NCI-H1436 treated with DMSO at 0.1 percent for 48 hours (cell line): ENCODE measurements around the gene UCN2.
"Not testable (repeated sequence)": the region's sequence is repeated elsewhere in the genome, so short reads cannot be mapped to it uniquely, and the experiment has no call there.

ENCODE experiments used
- DNase-seq: peaks from one replicate; lab custom pipeline; 2025; lab: John Stamatoyannopoulos, UW

Gene UCN2

DNA sequence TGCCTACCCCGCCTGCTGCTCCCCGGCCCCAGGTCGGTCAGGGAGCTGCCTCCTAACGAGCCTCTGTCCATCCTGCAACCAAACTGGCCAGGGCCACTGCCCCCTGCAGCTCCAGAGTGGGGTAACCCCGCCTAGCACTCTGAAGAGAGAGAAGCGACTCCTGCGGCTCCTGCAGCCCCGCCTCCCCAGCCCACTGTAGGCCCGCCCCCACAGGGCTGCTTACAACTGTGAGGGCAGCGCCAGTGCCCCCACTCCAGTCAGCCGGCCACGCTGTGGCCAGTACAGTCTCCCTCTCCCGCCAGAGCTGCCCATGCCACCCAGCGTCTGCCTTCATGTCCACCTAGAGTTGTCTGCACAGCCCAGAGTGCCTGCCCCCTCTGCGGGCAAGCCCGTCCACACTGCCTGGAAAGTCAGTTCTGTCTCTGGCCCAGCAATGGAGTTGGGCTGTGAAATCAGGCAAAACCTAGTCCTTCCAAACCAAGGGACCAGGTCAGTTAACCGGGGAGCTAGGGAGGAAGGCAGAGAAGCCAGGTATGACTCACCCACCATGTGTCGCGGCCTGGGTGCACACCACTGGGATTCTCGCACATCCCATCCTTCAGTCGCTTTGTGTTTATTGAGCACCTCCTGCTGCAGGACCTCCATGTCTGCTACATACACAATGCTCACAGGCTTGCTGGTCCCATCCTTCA lies 2.4 kb downstream of the UCN2 start:
- DNase-seq, result no peak

DNA sequence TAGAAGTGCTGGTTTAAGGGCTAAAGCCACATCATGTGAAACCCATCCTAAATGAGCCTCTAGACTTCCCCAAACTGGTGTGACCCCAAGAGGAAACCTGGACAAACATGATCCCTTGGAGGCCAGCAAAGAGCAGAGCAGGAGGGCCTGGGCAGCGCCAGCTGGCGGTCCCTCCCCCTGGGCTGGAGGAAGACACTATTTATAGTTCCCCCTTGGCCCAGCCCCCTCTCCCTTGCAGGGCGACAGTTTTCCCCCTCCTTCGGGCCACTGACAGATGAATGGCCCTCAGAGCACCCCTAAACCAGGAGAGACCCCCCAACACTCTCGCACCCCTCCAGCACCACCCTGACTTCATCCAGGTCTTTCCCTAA lies 2.9 kb downstream of the UCN2 start:
- DNase-seq, result no peak

DNA sequence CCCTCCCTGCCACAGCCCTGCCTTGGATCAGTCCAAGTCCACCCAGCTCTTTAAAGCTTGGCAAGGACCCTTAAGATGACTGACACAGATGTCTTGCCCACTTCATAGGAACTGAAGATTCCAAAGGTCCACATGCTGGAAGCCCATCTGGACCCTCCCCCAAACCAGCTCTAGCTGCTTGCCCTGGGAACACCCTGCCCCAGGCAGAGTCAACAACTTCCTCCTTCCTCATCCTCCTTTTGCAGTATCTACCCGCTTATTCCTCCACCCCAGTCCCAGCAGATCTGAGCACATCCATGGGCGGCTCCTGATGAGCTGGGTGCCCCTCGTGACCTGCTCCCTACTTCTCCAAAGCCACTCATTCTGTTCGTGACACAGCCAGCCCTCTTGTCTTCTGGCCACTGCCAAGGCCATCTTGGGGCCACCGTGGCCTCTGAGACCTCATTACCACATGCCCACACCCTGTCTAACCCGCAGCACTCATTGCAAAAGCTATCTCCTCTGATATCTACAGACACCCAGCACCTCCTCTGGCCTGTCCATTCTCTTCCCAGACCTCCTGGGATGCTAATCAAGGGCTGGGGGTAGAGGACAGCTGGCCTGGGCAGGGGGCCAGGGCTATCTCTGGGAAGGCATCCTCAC lies 5.0 kb downstream of the UCN2 start:
- DNase-seq, result no peak

DNA sequence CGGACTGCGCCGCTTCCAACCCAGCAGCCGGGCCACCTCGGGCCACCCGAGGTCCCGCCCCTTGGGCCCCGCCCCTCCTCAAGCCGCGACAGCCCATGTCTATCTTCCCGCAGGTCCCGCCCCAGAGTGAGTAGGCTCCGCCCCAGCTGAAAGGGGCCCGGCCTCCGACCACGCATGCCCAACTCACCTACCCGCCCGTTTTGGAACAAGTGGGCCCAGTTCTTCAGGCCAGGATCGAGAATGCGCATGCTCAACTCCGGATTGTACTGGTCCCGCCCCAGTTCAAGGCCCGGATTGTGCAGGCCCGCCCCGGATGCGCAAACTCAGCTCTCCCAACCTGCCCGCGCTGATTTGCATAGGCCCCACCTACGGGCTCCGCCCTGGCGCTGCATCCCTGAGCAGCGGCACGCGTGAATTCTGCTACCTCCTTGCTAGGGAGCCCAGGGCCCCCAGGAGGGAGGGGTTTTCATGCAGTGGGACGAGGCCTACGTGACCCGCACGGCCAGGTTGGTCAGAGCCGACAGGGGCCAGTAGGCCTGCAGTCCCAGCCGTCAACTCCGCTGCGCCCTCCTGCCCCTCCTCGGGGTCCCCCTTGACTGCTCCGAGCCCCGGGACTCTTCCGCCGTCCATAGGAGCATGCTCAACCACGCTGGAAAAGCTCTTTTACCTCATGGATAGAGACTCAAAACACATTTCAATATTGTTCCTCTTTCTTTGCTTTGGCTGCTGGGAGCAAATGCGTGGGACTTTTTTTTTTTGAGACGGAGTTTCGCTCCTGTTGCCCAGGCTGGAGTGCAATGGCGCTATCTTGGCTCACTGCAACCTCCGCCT lies 6.6 kb downstream of the UCN2 start, which contains the start of gene PFKFB4:
Gene PFKFB4 (minus strand): TSS at position 8 of the 831 bp plus-strand sequence. CDS start 26 bp downstream, outside the sequence.
- peak; percentile 85 for DNase-seq

DNA sequence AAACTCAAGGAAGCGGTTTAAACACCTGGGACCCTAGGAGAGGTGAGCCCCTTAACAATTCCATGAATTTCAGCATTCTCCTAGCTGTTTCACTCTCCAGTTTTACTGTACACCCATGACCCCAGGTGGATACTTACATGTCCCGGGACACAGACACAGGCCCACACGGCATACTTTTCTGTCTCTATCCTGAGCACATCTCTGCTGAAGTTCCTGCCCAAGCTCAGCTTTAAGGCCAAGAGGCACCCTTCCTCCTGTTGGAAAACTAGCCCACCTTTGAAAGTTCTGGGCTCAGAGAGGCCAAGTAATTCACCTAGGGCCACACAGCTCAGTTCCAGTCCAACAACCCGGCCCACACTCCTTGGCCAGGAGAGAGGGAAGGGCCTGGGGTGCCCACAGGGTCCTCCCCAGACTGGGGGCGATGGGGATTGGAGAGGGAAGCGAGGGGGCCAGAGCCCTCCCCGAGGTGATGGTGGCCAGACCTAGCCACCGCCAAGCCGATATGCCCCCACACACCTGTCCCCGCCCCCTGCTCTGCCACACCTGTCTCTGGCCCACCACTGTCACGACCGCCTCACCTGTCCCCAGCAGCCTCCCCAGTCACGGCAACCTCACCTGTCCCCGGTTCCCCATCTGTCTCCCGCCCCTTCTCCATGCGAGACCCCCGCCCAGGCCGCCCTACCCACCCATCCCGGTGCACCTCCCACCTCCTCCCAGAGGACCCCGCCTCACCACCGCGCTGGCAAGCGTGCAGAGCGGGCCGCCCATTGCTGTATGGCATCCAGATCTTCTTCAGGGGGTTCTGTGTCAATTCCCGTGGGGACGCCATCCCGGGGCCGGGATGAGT lies 7.4 kb downstream of the UCN2 start:
- DNase-seq, result no peak

DNA sequence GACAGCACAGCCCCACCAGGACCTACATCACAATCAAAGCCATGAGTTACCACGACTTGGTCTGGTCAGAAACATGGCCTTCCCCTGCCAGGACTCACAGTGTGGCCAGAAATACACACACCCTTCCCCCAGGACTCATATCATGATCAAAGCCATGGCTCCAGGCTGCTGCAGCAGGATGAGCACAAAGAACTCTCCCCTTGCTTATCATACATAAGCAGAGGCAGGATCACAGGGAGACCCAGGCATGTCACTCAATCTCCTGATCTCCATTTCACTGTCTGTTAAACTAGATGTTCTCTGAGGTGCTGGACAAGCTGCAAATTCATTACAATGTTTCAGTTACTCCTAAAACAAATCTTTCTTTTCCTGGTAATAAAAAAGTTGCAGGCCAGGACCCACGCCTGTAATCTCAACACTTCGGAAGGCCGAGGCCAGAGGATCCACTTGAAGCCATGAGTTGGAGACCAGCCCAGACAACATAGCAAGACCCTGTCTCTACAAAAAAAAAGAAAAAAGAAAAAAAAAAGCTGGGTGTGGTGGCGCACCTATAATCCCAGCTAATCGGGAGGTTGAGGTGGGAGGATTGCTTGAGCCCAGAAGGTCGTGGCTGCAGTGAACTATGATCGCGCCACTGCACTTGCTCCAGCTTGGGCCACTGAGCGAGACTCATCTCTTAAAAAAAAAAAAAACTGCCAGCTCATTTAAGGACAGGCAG lies 8.2 kb downstream of the UCN2 start:
- DNase-seq, result no peak

DNA sequence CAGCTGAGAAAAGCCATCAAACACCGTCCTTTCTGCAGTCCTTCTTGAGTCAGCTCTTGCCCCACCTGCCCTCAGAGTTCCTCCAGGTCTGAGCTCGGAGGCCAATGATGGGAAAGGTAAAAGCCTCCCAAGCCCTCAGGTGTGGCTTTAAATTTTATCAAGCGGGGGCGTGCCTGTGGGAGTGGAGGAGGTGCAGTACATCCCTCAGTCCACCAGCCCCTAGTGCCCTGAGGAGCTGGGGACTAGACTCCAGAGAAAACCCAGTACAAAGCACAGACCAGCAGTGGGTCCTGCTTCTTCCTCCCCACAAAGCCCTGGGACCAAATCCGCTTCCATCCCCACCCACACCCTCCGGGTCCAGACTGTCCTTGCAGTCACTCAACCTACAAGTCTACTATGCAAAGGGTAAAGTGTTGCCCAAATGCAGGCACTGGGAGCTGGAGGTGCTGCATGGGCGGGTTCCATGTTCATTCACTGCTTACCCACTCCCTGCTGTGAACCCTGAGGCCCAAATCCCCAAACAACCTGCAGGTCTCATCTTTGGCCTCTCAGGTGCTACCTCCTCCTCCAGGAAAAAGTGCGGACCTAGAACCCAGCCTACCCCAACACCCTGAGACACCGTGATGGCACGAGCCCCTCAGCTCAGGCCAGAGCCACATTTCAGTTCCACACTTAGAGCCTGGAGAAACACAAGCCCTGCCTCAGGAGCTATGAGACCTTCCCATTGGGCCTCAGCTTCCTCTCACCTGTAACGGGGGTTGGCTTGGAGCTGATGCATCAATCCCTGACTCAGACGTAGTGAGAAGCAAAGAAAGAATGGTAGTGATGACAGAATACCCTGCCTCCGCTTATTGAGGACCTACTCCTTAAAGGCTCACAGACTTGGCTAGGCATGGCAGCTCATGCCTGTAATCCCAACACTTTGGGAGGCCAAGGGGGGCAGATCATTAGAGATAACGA lies 9.4 kb downstream of the UCN2 start:
- no peak for DNase-seq

DNA sequence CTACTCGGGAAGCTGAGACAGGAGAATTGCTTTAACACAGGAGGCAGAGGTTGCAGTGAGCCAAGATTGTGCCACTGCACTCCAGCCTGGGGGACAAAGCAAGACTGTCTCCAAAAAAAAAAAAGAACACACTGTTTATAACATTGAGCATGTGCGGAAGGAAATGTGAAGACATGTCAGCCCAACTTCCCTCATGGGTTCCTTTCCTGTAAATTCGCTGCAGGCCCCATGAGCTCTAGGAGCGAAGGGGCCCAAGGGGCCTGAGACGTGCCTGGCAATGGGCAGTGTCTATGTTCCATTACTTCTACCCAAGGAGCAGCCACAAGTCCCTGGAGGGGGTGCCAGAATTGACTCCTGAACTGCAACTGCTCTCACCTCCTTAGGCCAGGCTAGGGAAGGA lies 10.2 kb downstream of the UCN2 start:
- no peak for DNase-seq

DNA sequence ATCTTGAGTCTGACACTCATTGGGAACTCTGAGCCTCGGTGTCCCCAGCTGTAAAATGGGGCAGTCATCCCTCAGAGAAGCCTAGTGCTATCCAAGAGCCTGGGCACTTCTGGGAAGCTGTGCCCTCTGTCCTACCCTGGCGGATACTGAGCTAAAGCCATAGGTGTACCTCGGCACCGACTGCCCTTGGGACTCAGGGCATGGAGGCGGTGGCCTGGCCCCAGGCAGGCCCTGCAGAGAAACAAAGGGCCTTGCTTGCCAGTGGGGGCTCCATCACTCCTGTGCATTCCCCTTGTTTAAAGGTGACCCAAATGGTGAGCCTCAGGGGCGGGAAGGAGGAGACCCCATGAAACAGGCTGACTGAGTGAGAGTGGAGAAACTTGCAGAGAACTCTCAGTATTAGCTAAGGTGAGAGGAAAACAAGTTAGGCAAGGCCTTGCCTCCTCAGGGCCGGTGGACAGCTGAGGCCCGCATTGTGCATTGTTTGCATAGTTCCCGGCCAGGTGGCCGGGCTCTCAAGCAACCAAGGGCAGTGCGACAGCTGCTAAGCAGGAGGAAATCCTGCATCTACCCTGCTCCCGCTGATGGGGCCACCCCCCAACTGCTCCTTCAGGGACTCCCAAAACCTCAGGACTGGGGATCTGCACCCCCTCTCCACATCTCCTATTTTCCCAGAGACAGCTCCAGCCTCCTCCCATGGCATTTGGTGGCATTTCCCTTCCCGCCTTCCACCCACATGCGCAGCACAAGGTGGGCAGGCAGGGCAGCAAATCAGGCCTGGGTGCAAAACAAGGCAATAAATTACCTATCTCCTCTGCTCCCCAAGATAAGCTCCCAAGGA lies 11.2 kb downstream of the UCN2 start:
- no peak for DNase-seq

DNA sequence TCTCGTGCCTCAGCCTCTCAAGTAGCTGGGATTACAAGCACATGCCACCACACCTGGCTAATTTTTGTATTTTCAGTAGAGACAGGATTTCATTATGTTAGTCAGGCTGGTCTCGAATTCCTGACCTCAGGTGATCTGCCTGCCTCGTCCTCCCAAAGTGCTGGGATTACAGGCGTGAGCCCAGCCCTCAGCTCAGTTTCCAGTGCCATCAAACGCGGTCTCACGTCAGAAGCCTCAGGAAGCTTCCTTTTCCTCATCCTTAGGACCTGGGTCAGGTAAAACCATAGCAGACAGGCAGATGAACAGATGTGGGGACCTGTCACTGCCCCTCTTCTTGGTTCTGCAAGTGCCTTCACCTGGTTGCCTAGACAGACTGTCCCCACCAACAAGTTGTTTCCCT lies 11.9 kb downstream of the UCN2 start:
- DNase-seq, result not testable (repeated sequence)

DNA sequence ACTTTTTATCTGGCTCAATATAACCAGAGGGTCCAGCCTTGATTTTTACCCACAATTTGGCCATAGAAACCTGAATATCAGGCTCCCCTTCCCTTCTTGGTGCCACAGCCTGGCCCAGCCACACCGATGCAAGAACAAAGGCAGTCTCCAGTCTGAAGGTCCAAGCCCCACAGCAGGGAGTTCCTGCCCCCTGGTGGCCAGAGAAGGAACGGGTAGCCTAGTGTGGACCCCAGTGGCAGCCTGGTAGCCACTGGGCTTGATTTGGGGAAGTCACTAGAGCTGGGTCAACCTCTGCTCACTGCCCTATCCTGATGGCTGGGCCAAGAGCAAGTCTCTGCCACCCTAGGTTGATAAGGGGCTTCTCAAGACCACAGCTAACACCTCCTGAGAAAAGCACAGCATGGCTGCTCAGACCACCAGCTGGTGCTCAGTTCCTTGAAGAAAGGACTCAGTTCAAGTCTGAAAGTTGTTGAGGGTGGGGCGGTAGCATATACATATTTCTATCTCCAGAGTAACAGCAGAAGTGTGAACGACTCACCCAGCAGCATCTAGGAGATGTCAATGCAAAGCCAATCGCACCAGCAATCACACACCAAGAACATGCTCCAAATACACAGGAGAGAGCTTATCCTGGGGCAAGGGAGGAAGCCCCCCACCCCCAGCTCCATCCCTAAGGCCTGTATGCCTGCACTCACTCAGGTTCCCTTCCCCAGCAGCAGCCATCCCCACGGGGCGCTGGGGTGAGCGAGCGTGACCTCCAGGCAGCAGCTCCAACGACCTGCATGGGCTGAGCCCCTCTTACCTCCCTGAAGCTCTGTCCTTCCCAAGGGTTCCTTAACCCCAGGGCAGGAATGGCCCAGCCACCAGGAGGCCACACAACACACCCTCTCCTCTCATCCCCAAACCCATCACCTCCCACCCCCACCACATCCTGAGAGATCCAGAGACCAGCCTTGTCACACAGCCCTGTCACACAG lies 14.6 kb downstream of the UCN2 start:
- no peak for DNase-seq

DNA sequence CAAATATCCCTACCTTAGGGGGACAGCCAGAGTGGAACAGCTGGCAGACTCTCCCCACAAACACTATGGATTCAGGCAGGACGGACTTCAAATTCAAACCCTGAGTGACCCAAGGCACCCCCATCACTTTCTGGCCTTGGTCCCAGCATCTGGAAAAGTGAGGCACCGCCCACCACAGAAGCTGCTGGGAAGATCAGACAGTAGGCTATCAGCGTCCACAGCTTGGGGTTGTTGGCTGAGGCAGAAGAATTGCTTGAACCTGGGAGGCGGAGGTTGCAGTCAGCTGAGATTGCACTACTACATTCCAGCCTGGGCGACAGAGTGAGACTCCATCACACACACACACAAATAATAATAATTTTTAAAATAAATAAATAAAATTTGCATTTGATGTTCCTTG lies 15.5 kb downstream of the UCN2 start:
- no peak for DNase-seq

DNA sequence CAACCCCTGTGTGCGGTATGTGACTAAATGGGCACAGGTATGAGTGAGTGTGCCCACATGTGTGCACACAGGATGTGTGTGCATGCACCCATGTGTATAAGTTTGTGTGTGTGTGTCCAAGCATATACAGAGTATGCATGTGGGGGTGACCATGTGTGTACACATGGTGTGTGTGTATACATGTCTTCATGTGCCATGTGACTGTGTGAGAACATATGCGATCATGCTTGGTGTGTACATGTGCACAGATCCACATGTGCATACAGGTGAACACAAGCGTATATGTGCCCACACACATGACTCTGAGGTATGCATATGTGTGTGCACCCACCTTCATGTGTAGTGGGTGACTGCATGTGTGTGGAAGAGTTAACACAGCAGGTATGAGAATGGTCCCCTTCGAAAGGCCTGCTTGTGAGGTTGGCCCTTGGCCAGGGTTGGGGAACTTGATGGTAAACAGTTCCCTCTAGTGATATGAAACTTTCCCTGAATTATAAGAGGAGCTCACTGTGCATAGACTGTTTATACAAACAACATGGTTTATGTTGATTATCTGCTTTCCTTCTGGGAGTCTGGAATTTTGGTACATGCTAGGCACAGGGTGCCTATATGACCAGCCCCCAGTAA lies 17.3 kb downstream of the UCN2 start:
- no peak for DNase-seq

DNA sequence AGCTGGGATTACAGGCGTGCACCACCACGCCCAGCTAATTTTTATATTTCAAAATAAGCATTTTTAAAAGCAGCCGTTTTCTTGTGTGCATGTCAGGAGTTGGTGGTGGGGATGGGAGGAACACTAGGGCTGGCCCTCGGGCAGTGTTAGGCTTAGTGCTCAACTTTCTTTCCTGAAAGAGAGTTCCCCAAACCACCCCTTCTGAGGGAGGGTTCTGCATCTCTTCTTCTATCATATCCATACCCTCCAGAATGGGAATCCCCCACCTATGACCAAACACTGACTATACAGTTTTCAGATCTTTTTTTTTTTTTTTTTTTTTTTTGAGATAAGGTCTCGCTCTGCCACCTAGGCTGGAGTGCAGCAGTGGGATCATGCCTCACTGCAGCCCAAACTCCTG lies 19.4 kb downstream of the UCN2 start:
- no peak for DNase-seq

DNA sequence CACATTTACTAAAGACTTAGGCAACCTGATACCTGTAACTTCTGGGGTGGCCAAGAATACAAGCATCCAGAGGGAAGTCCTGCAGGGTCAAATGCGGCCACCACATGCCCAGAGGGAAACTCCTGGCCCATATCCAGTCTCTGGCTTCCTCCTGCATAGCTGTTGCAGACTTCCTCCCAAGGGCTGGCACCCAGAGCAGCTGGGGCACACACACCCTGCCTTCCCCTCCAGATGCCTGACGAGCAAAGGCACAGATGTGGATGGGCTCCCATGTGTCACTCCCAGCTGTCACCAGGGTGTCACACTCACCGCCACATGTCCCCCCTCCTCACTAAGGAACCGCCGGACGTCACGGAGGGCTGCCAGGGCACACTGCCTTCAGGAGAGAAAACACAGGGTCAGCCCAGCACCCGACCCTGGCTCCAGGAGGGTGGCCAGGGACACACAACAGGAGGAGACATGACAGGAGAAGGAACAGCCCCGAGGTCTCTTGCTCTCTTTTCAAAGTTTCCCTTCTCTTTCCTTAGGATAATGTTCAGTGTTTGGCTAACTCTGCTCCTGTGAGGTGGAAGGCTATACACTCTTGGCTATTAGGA lies 20.2 kb downstream of the UCN2 start:
- no peak for DNase-seq

DNA sequence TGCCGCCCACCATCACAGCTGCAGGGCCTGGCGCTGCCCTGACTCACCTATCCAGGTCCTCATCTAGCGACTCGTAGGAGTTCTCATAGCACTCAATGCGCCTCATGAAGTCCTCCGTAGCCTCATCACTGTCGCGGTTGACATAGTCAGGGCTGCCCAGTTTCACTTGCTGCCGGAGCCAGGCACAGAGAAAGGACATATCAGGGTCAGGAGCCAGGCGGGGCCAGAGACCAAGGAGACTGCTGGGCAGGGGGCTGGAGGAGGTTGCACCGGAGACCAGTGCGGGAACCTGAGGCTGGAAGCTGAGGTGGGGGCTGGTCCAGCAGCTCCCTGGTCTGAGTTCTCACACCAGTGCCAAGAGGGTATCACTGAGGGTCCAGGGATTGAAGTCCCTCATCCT lies 25.1 kb downstream of the UCN2 start:
- no peak for DNase-seq

DNA sequence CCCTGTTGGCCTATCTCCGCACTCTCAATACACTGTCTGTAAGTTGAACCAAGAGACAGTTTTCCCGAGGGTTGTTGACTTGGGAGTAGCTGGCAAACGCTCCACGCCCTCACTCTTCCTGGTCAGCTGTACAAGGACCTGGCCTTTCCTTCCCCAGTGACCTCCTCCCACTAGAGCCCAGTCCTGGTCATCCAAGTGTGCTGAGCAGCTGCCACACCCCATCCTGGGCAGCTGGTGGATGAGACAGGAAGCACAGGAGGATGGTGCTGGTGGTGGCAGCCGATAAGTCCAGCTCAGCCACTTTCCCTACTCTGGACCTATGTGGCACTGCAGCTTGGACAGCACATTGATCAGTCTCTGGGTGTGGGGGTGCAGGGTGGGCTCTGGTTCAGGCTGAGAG lies 26.8 kb downstream of the UCN2 start:
- no peak for DNase-seq
